Testis (tissue), 2 donors: Measurements from ENCODE around the gene ZNF440.

Experiments used
- CTCF ChIP-seq, 3 experiments: fragments of 450-650 bp in 2 of 3; fragments of 200-600 bp in 1 of 3; sonication (generic) in 1 of 3; IDR thresholded peaks; one replicate each; pipeline ENCODE4 v1.5.1; 2016 to 2019; ENCODE audit warnings: antibody characterized with exemption in 3 of 3, mild to moderate bottlenecking in 2 of 3, moderate library complexity in 1 of 3
- POLR2A ChIP-seq: fragments of 450-650 bp; IDR thresholded peaks from one replicate; pipeline ENCODE4 v1.6.1; 2017; ENCODE audit warnings: antibody characterized with exemption, mild to moderate bottlenecking, moderate library complexity

- TF ChIP-seq CTCF (IDR thresholded peaks at IDR 0.05) (no peak), POLR2A (no peak)
These were observed 21.1 kb upstream of the ZNF440 start for GRCh38 chr19:11792942-11793341.
